NCI-H226 (cell line): ENCODE measurements around the gene CORO2A.
A peak's percentile ranks its signal among the peaks of the same experiment; 100 is the strongest.

ENCODE experiments used
- DNase-seq: peaks from one replicate; pipeline ENCODE4 v3.0.0-alpha.2; 2015

Gene CORO2A

GRCh38 chr9:98192503-98193335, at the start of gene CORO2A:
CORO2A (minus strand) TSS chr9:98192637; CDS start chr9:98157660, 34,977 bp downstream.
- peak; percentile 72 for DNase-seq

GRCh38 chr9:98241357-98242300, 49.2 kb upstream of the CORO2A start:
- DNase-seq: no peak

GRCh38 chr9:98240475-98240874, 48.0 kb upstream of the CORO2A start:
- no peak for DNase-seq

- DNase-seq: no peak
Observed at GRCh38 chr9:98236901-98237487, 44.6 kb upstream of the CORO2A start.

- DNase-seq: no peak
Observed at GRCh38 chr9:98235126-98235525, 42.7 kb upstream of the CORO2A start.

GRCh38 chr9:98234245-98234825, 41.9 kb upstream of the CORO2A start:
- peak; percentile 21 for DNase-seq

- no peak for DNase-seq
Observed at GRCh38 chr9:98232926-98233325, 40.5 kb upstream of the CORO2A start.

- peak; percentile 84 for DNase-seq
Observed at GRCh38 chr9:98231770-98232478, 39.5 kb upstream of the CORO2A start.

- DNase-seq: no peak
Observed at GRCh38 chr9:98230789-98231188, 38.4 kb upstream of the CORO2A start.

GRCh38 chr9:98230304-98230703, 37.9 kb upstream of the CORO2A start:
- no peak for DNase-seq

- no peak for DNase-seq
Observed at GRCh38 chr9:98229620-98230019, 37.2 kb upstream of the CORO2A start.

- no peak for DNase-seq
Observed at GRCh38 chr9:98229090-98229395, 36.6 kb upstream of the CORO2A start.

GRCh38 chr9:98228392-98229089, 36.1 kb upstream of the CORO2A start:
- DNase-seq: no peak

GRCh38 chr9:98227883-98228282, 35.4 kb upstream of the CORO2A start:
- DNase-seq: no peak

GRCh38 chr9:98226957-98227356, 34.5 kb upstream of the CORO2A start:
- no peak for DNase-seq

GRCh38 chr9:98226516-98226915, 34.1 kb upstream of the CORO2A start:
- DNase-seq: no peak

GRCh38 chr9:98225015-98225442, 32.6 kb upstream of the CORO2A start:
- no peak for DNase-seq

- peak; percentile 99 for DNase-seq
Observed at GRCh38 chr9:98222885-98223691, 30.7 kb upstream of the CORO2A start.

- DNase-seq: no peak
Observed at GRCh38 chr9:98220911-98221310, 28.5 kb upstream of the CORO2A start.

- DNase-seq: no peak
Observed at GRCh38 chr9:98219794-98220370, 27.4 kb upstream of the CORO2A start.

- DNase-seq: no peak
Observed at GRCh38 chr9:98219364-98219716, 26.9 kb upstream of the CORO2A start.
